Activated T-helper 17 cell treated with anti-CD3 and anti-CD28 coated beads, Interleukin-2, amount 50 U/mL, for 72 hours (primary cell): ENCODE results near the gene LSR. TPM values are rescaled to one million over a fixed set of nuclear protein-coding genes. Genes with fewer than 3 reads are reported as not detected.

Experiments used
- ATAC-seq: fragments of 150-1000 bp; cut with Tn5 transposase; replicated peaks from 2 replicates; pipeline ENCODE4 v1.10.0; 2021; ENCODE audit warnings: mild to moderate bottlenecking, moderate library complexity
- H3K27ac Mint-ChIP-seq: one replicate; pipeline ENCODE4 v1.8.0; 2022; ENCODE audit warnings: mixed read lengths
- H3K27me3 Mint-ChIP-seq: one replicate; pipeline ENCODE4 v1.8.0; 2022; ENCODE audit warnings: mixed read lengths
- H3K36me3 Mint-ChIP-seq: one replicate; pipeline ENCODE4 v1.8.0; 2022; ENCODE audit warnings: low read depth, mild to moderate bottlenecking, mixed read lengths
- H3K4me1 Mint-ChIP-seq: one replicate; pipeline ENCODE4 v1.8.0; 2022; ENCODE audit warnings: mixed read lengths
- H3K4me3 Mint-ChIP-seq: one replicate; pipeline ENCODE4 v1.8.0; 2022; ENCODE audit warnings: mild to moderate bottlenecking, mixed read lengths
- H3K9me3 Mint-ChIP-seq: one replicate; pipeline ENCODE4 v1.8.0; 2022; ENCODE audit warnings: mixed read lengths
- total RNA-seq, 2 donors: library from RNA; stranded (reverse); gene quantifications; one replicate each; pipeline ENCODE4 v1.2.3, GENCODE V29; 2022

LSR gene
- total RNA-seq, 2 donors from 2014 or later = 19.1 to 38.0 TPM

DNA sequence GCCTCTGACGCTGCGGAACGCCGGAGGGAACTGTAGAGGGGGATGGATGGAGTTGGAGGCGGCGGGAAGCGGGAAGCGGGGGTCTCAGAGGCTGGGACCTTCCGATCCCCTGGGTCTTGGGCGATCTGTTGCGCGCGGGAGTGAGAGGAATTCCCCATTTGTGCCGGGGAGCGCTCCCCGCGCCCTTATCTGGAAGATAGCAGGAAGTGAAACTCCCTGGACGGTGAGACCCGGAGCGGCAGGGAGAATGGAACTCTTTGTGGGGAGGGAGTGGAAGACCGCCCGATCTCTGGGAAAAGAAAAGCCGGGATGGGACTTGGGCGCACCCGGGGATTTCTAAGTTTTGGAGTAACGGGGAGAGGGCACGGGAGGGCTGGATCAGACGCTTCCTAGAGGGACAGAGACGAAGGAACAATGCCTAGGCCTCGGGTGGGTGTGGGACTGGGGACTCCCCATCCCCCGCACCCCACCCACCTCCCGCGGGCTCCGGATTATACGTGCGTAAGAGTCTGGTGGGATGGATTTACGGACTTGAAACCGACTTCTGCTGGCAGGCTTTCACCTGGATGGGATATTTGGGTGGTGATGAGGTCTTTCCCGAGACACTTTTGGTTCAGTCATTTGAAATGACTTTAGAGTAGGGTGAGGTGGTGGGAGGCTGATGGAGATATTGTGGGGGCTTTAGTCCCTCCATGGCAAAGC lies 495 bp downstream of the LSR start:
- Mint-ChIP-seq H3K27me3 (no peaks in the 10 kb centered on the region), H3K9me3 (no peaks in the 10 kb centered on the region), H3K4me3 (peak overlapping the region; percentile 90), H3K4me1 (peaks cover 25% of the 10 kb centered on the region), H3K27ac (peak overlapping the region; percentile 78), H3K36me3 (peaks cover 47% of the 10 kb centered on the region)
- no peak for ATAC-seq

DNA sequence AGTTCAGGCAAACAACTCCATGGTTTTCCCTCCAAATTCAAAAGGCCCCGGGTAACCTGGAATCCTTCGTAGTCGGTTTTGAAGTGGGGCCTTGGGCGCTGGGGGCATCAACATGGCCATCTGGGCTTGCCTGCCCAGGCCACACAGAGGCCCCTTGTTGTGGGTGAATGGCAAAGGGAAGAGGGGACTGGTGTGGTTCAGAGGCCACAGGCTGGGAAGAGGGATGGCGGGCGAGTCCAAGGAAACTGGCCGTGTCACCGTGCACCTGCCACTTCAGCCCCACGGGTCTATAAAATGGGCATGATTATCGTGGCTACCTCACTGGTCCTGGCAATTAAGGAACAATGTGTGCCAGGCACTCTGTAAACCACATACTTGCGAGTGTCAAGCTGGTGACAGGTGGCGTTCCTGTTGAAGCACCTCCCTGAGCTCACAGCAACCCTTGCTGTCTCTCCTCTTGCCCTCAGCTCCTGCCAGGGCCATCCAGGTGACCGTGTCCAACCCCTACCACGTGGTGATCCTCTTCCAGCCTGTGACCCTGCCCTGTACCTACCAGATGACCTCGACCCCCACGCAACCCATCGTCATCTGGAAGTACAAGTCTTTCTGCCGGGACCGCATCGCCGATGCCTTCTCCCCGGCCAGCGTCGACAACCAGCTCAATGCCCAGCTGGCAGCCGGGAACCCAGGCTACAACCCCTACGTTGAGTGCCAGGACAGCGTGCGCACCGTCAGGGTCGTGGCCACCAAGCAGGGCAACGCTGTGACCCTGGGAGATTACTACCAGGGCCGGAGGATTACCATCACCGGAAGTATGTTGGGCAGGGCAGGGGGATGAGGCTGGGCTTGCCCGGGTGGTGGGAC lies 1.3 kb downstream of the LSR start:
- Mint-ChIP-seq H3K27me3 (no peaks in the 10 kb centered on the region), H3K4me1 (peaks cover 27% of the 10 kb centered on the region), H3K9me3 (no peaks in the 10 kb centered on the region), H3K4me3 (peak overlapping the region; percentile 90), H3K36me3 (peaks cover 55% of the 10 kb centered on the region), H3K27ac (peak overlapping the region; percentile 78)
- ATAC-seq = no peak

GRCh38 chr19:35251456-35251855 lies 2.7 kb downstream of the LSR start:
- H3K4me1 Mint-ChIP-seq = peaks cover 32% of the 10 kb centered on the region
- H3K36me3 Mint-ChIP-seq = peaks cover 63% of the 10 kb centered on the region
- ATAC-seq = no peak
- no peaks in the 10 kb centered on the region for H3K9me3 Mint-ChIP-seq
- H3K4me3 Mint-ChIP-seq = peak overlapping the region; percentile 52
- H3K27ac Mint-ChIP-seq = no peak overlapping the region
- H3K27me3 Mint-ChIP-seq = no peaks in the 10 kb centered on the region

GRCh38 chr19:35253316-35254286 lies 4.8 kb downstream of the LSR start:
- Mint-ChIP-seq H3K4me3 (no peak overlapping the region), H3K36me3 (peaks cover 60% of the 10 kb centered on the region), H3K27me3 (no peaks in the 10 kb centered on the region), H3K9me3 (no peaks in the 10 kb centered on the region), H3K27ac (peak overlapping the region; percentile 55), H3K4me1 (peaks cover 31% of the 10 kb centered on the region)
- no peak for ATAC-seq

DNA sequence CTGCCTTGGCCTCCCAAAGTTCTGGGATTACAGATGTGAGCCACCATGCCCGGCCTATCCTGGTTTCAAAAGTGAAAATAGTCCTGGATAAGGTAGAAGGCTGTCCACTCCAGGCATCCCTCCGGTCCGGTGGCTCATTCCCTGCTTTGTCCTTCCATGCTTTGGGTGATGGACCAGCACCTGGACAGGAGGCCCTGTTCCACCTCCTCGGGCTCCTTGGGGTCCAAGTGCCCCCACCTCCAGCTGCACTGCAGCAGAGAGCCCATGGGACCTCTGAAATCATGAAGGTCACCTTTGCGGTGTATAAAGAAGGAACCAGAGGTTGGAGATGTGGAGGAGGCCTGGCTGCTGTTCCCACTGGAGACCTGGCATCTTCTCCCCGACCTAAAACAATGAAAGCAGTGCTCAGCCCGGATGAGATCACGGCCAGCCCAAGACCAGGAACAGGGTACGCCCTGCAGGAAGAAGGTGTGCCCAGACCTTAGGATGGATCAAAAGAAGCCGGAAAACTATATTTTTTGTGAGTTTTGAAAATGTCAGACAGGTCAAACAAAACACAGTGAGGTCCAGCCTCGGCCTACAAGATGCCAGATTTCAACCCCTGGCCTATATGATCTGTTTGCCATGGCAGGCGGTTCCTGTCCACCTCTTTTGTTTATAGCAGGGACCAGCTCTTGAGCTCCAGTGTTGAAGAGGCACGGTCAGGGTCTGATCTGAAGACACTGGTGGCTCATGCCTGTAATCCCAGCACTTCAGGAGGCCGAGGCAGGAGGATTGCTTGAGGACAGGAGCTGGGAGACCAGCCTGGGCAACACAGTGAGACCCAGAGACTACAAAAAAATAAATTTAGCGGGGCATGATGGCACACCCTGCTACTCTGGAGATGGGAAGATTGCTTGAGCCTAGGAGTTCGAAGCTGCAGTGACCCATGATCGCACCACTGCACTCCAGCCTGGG lies 5.8 kb downstream of the LSR start:
- Mint-ChIP-seq H3K4me3 (no peak overlapping the region), H3K27ac (peak overlapping the region; percentile 34), H3K27me3 (no peaks in the 10 kb centered on the region), H3K4me1 (peaks cover 30% of the 10 kb centered on the region), H3K9me3 (no peaks in the 10 kb centered on the region), H3K36me3 (peaks cover 50% of the 10 kb centered on the region)
- no peak for ATAC-seq

DNA sequence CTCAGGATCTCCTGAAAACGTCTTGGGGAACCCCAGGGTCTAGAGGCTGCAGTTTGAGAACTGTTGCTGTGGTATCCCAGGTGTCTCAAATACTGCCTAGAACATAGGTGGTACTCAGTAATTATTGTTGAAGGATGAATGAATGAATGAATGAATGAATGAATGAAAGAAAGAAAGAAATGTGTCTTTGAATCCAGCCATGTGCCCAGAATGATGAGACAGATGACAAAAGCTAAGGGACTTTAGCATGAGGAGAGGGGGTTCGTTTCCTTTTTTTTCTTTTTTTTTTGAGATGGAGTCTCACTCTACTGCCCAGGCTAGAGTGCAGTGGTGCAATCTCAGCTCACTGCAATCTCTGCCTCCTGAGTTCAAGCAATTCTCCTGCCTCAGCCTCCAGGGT lies 7.8 kb downstream of the LSR start:
- H3K4me1 Mint-ChIP-seq = peaks cover 15% of the 10 kb centered on the region
- no peak for ATAC-seq

DNA sequence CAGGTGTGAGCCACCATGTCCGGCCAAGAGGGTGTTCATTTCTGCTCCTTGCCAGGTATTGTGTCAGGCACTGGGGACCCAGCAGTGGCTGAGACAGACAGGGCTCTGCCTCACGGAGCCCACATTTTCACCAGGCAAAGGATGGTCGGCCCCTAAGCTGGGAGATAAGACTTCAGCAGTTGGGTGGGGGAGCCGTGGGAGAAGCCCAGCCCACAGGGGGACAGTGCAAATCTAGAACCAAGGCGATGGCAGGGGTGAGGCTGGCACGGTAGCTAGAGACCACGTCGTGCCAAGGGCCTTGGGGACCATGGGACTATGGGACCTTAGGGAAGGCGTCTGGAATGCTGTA lies 8.3 kb downstream of the LSR start:
- Mint-ChIP-seq H3K4me3 (no peak overlapping the region), H3K9me3 (no peaks in the 10 kb centered on the region), H3K27me3 (no peaks in the 10 kb centered on the region), H3K4me1 (peaks cover 15% of the 10 kb centered on the region), H3K27ac (peak overlapping the region; percentile 66), H3K36me3 (peaks cover 42% of the 10 kb centered on the region)
- no peak for ATAC-seq

More for the DNA sequence above, 7.8 kb downstream of the LSR start:
- Mint-ChIP-seq H3K36me3 (peaks cover 46% of the 10 kb centered on the region), H3K27ac (no peak overlapping the region), H3K4me3 (no peak overlapping the region), H3K9me3 (no peaks in the 10 kb centered on the region), H3K27me3 (no peaks in the 10 kb centered on the region)

- H3K27me3 Mint-ChIP-seq = no peaks in the 10 kb centered on the region
- peak overlapping the region; percentile 48 for H3K27ac Mint-ChIP-seq
- H3K4me1 Mint-ChIP-seq = peaks cover 10% of the 10 kb centered on the region
- peaks cover 32% of the 10 kb centered on the region for H3K36me3 Mint-ChIP-seq
- H3K4me3 Mint-ChIP-seq = no peak overlapping the region
- ATAC-seq = no peak
- no peaks in the 10 kb centered on the region for H3K9me3 Mint-ChIP-seq
Measured at GRCh38 chr19:35260694-35261304, 12.0 kb downstream of the LSR start.

- Mint-ChIP-seq H3K9me3 (no peaks in the 10 kb centered on the region), H3K36me3 (peaks cover 38% of the 10 kb centered on the region), H3K4me3 (no peak overlapping the region), H3K4me1 (peaks cover 7% of the 10 kb centered on the region), H3K27me3 (no peaks in the 10 kb centered on the region), H3K27ac (peak overlapping the region; percentile 48)
- no peak for ATAC-seq
Measured at GRCh38 chr19:35261356-35262100, 12.7 kb downstream of the LSR start.

- no peak for ATAC-seq
- H3K9me3 Mint-ChIP-seq = no peaks in the 10 kb centered on the region
- no peaks in the 10 kb centered on the region for H3K27me3 Mint-ChIP-seq
- peaks cover 5% of the 10 kb centered on the region for H3K4me1 Mint-ChIP-seq
- H3K27ac Mint-ChIP-seq = no peak overlapping the region
- H3K36me3 Mint-ChIP-seq = peaks cover 42% of the 10 kb centered on the region
- H3K4me3 Mint-ChIP-seq = no peak overlapping the region
Measured at GRCh38 chr19:35262101-35262761, 13.4 kb downstream of the LSR start.

GRCh38 chr19:35264268-35265125 lies 15.7 kb downstream of the LSR start:
- Mint-ChIP-seq H3K4me1 (no peaks in the 10 kb centered on the region), H3K27ac (no peak overlapping the region), H3K4me3 (no peak overlapping the region), H3K27me3 (no peaks in the 10 kb centered on the region), H3K36me3 (peaks cover 50% of the 10 kb centered on the region), H3K9me3 (no peaks in the 10 kb centered on the region)
- no peak for ATAC-seq
